HCT116 (cell line): Measurements from ENCODE around the gene CXCR4. TPM values are rescaled to one million over a fixed set of nuclear protein-coding genes. Genes with fewer than 3 reads are reported as not detected.

Experiments
- ATAC-seq: fragments of 200-7000 bp; cut with Tn5 transposase; 2 replicates; pipeline ENCODE4 v1.9.1; 2020; ENCODE audit warnings: mild to moderate bottlenecking, moderate library complexity
- BruUV-seq: library from RNA; stranded (reverse); fragments of 400-500 nt; replicated peaks from 2 replicates; lab custom pipeline; 2021; lab: Mats Ljungman, UMichigan
- CTCF ChIA-PET: fragments of 300-600 bp; sonication (Branson Sonifier 250); formaldehyde crosslinking; loops from one replicate; lab custom pipeline; 2021; ENCODE audit warnings: antibody characterized with exemption; lab: Charles Lee
- POLR2A ChIA-PET: fragments of 300-600, 350-600 bp; sonication (Branson Sonifier 250); formaldehyde crosslinking; loops from one replicate; lab custom pipeline; 2021; ENCODE audit warnings: antibody characterized with exemption; lab: Charles Lee
- RAD21 ChIA-PET, 2 experiments: fragments of 300-600 bp; sonication (Branson Sonifier 250); formaldehyde crosslinking; loops; one replicate each; lab custom pipeline; 2023; ENCODE audit warnings: low total read pairs in 2 of 2; ENCODE audit not compliant: uncharacterized antibody in 2 of 2, unreplicated experiment in 2 of 2, low non-redundant PET in 1 of 2; lab: Charles Lee
- DNase-seq: peaks from one replicate; pipeline ENCODE4 v3.0.0-alpha.2; 2010; ENCODE audit warnings: low read depth, low spot score
- H2AFZ ChIP-seq: fragments of 200-600 bp; shearing (Covaris generic), sonication (generic); 2 replicates; pipeline ENCODE4 v1.6.1; 2017; ENCODE audit warnings: low read depth, mixed run types, mixed read lengths, antibody characterized with exemption, low read length; ENCODE audit not compliant: poor library complexity, severe bottlenecking
- H3K27ac ChIP-seq: 2 replicates; pipeline ENCODE4 v1.5.1; 2012; ENCODE audit warnings: low read depth, low read length
- H3K27me3 ChIP-seq: fragments of 200-600 bp; sonication (generic); 2 replicates; pipeline ENCODE4 v1.6.1; 2016; ENCODE audit warnings: mixed run types, low read length, mixed read lengths; ENCODE audit not compliant: insufficient read depth
- H3K36me3 ChIP-seq, 2 experiments: fragments of 200-500 bp in 1 of 2; fragments of 200-600 bp in 1 of 2; sonication (Bioruptor generic) in 1 of 2; sonication (generic) in 1 of 2; 2 replicates each; pipeline versions ENCODE4 v1.5.1 to v1.6.1; 2014 to 2016; ENCODE audit warnings: low read length in 2 of 2, inconsistent platforms in 1 of 2, mixed read lengths in 1 of 2, mixed run types in 1 of 2; ENCODE audit not compliant: insufficient read depth in 2 of 2, control insufficient read depth in 1 of 2
- H3K4me1 ChIP-seq, 2 experiments: fragments of 200-600 bp in 1 of 2; sonication (generic) in 1 of 2; 2 replicates each; pipeline versions ENCODE4 v1.5.1 to v1.6.1; 2012 to 2017; ENCODE audit warnings: low read length in 2 of 2, inconsistent platforms in 1 of 2, mild to moderate bottlenecking in 1 of 2, mixed read lengths in 1 of 2, mixed run types in 1 of 2, moderate library complexity in 1 of 2; ENCODE audit not compliant: insufficient read depth in 2 of 2, control insufficient read depth in 1 of 2
- H3K4me2 ChIP-seq: fragments of 200-600 bp; sonication (generic); 2 replicates; pipeline ENCODE4 v1.6.1; 2017; ENCODE audit warnings: mixed run types, low read length, mixed read lengths
- H3K4me3 ChIP-seq, 2 experiments: fragments of 200-600 bp in 1 of 2; sonication (generic) in 1 of 2; replicated peaks in 1 of 2; 2 replicates each; pipeline ENCODE4 v1.5.1; 2011 to 2016; ENCODE audit warnings: low read length in 2 of 2, control low read depth in 1 of 2, low read depth in 1 of 2, mild to moderate bottlenecking in 1 of 2, mixed read lengths in 1 of 2, mixed run types in 1 of 2
- H3K79me2 ChIP-seq: fragments of 200-600 bp; sonication (generic); 2 replicates; pipeline ENCODE4 v1.6.1; 2017; ENCODE audit warnings: mild to moderate bottlenecking, mixed run types, low read length, moderate library complexity, mixed read lengths; ENCODE audit not compliant: insufficient read depth
- H3K9ac ChIP-seq: fragments of 200-600 bp; sonication (generic); 2 replicates; pipeline ENCODE4 v1.6.1; 2016; ENCODE audit warnings: low read length, mixed read lengths
- H3K9me2 ChIP-seq: fragments of 200-600 bp; sonication (generic), shearing (Covaris generic); 2 replicates; pipeline ENCODE4 v1.6.1; 2017; ENCODE audit warnings: mixed run types, mild to moderate bottlenecking, moderate library complexity; ENCODE audit not compliant: insufficient read depth
- H3K9me3 ChIP-seq, 2 experiments: fragments of 200-500 bp in 1 of 2; fragments of 200-600 bp in 1 of 2; sonication (Bioruptor generic) in 1 of 2; sonication (generic) in 1 of 2; 2 replicates each; pipeline ENCODE4 v1.6.1; 2014 to 2017; ENCODE audit warnings: low read length in 2 of 2, mixed read lengths in 2 of 2, inconsistent platforms in 1 of 2, low read depth in 1 of 2, mild to moderate bottlenecking in 1 of 2, mixed run types in 1 of 2, moderate library complexity in 1 of 2; ENCODE audit not compliant: control insufficient read depth in 1 of 2, insufficient read depth in 1 of 2
- H4K20me1 ChIP-seq: fragments of 200-600 bp; sonication (generic), shearing (Covaris generic); 2 replicates; pipeline ENCODE4 v1.6.1; 2017; ENCODE audit warnings: mixed run types, mild to moderate bottlenecking, moderate library complexity; ENCODE audit not compliant: insufficient read depth
- CEBPB ChIP-seq: IDR thresholded peaks from 2 replicates; pipeline ENCODE4 v1.6.1; 2012; ENCODE audit warnings: low read depth
- EGR1 ChIP-seq: IDR thresholded peaks from 2 replicates; pipeline ENCODE4 v1.6.1; 2012; ENCODE audit warnings: low read depth
- ELF1 ChIP-seq: IDR thresholded peaks from 2 replicates; pipeline ENCODE4 v1.6.1; 2012; ENCODE audit warnings: low read depth, borderline replicate concordance
- EZH2 ChIP-seq: fragments of 200-600 bp; sonication (generic); IDR thresholded peaks from 2 replicates; pipeline ENCODE4 v1.6.1; 2017; ENCODE audit warnings: antibody characterized with exemption, mixed run types
- RAD21 ChIP-seq: IDR thresholded peaks from 2 replicates; pipeline ENCODE4 v1.6.1; 2012; ENCODE audit warnings: low read depth, mild to moderate bottlenecking
- SIN3A ChIP-seq: IDR thresholded peaks from 2 replicates; pipeline ENCODE4 v1.6.1; 2012; ENCODE audit warnings: low read depth
- YY1 ChIP-seq: IDR thresholded peaks from 2 replicates; pipeline ENCODE4 v1.6.1; 2011; ENCODE audit warnings: low read length, low read depth, moderate library complexity, mild to moderate bottlenecking; ENCODE audit not compliant: insufficient replicate concordance; ENCODE audit errors: extremely low read depth
- ZNF274 ChIP-seq: fragments of 200-500 bp; sonication (Bioruptor generic); IDR thresholded peaks from 2 replicates; pipeline ENCODE4 v1.6.1; 2014; ENCODE audit warnings: mild to moderate bottlenecking, low read depth, low read length, inconsistent platforms
- intact Hi-C: fragments of 100-400 bp; cut with micrococcal nuclease; formaldehyde crosslinking; loops from 2 replicates; pipeline ENCODE4 v1.10.0; 2022
- total RNA-seq: library from RNA; stranded (reverse); gene quantifications from one replicate; pipeline ENCODE4 v1.2.1, GENCODE V29; 2021; ENCODE audit not compliant: unreplicated experiment
- TF ChIP-seq, protein P1 (sequence below), 3 experiments: fragments of 200-600 bp in 1 of 3; sonication (generic) in 1 of 3; IDR thresholded peaks in 2 of 3; conservative IDR thresholded peaks in 1 of 3; 2 replicates each; pipeline ENCODE4 v1.5.1; 2012 to 2017; ENCODE audit warnings: low read depth in 2 of 3, low read length in 2 of 3, antibody characterized with exemption in 1 of 3, borderline replicate concordance in 1 of 3, control low read depth in 1 of 3, mild to moderate bottlenecking in 1 of 3, mixed read lengths in 1 of 3, mixed run types in 1 of 3, moderate library complexity in 1 of 3; ENCODE audit not compliant: insufficient read depth in 1 of 3
- TF ChIP-seq, protein P2 (sequence below): IDR thresholded peaks from 2 replicates; pipeline ENCODE4 v1.6.1; 2011; ENCODE audit warnings: mild to moderate bottlenecking, low read length, moderate library complexity; ENCODE audit not compliant: insufficient replicate concordance; ENCODE audit errors: extremely low read depth

The CXCR4 gene
- total RNA-seq, 1 experiment from 2014 or later, result 1.3 TPM

- no peaks in the 10 kb centered on the region for H3K9me2 ChIP-seq
- ATAC-seq, result no peak
- H3K4me3 ChIP-seq, result no peak overlapping the region
- no peak overlapping the region for H2AFZ ChIP-seq
- no peaks in the 10 kb centered on the region for H3K27me3 ChIP-seq
- H4K20me1 ChIP-seq, result no peaks in the 10 kb centered on the region
- CTCF ChIA-PET, result no interaction called here
- H3K4me2 ChIP-seq, result no peak overlapping the region
- POLR2A ChIA-PET, result no interaction called here
- H3K27ac ChIP-seq, result no peak overlapping the region
- H3K79me2 ChIP-seq, result no peaks in the 10 kb centered on the region
- no peaks in the 10 kb centered on the region for H3K9me3 ChIP-seq
- H3K36me3 ChIP-seq, result no peaks in the 10 kb centered on the region
- H3K9ac ChIP-seq, result no peak overlapping the region
- no peak for DNase-seq
- no TSS peak for BruUV-seq
- intact Hi-C loops, result no loop called here
- H3K4me1 ChIP-seq, result no peaks in the 10 kb centered on the region
- RAD21 ChIA-PET, result no interaction called here
- TF ChIP-seq SIN3A, result no peak
Observed at GRCh38 chr2:136080114-136080513, 37.8 kb downstream of the CXCR4 start.

- DNase-seq (no peak), ATAC-seq (no peak)
- H3K4me2 ChIP-seq, result no peak overlapping the region
- intact Hi-C loops, result no loop called here
- BruUV-seq, result no TSS peak
- CTCF ChIA-PET, result no interaction called here
- H3K36me3 ChIP-seq, result no peaks in the 10 kb centered on the region
- H3K4me1 ChIP-seq, result no peaks in the 10 kb centered on the region
- no peaks in the 10 kb centered on the region for H4K20me1 ChIP-seq
- POLR2A ChIA-PET, result no interaction called here
- TF ChIP-seq ELF1 (no peak), CEBPB (no peak), ZNF274 (no peak), EGR1 (no peak), SIN3A (no peak), RAD21 (no peak), EZH2 (no peak), YY1 (no peak)
- TF ChIP-seq, protein P1, sequence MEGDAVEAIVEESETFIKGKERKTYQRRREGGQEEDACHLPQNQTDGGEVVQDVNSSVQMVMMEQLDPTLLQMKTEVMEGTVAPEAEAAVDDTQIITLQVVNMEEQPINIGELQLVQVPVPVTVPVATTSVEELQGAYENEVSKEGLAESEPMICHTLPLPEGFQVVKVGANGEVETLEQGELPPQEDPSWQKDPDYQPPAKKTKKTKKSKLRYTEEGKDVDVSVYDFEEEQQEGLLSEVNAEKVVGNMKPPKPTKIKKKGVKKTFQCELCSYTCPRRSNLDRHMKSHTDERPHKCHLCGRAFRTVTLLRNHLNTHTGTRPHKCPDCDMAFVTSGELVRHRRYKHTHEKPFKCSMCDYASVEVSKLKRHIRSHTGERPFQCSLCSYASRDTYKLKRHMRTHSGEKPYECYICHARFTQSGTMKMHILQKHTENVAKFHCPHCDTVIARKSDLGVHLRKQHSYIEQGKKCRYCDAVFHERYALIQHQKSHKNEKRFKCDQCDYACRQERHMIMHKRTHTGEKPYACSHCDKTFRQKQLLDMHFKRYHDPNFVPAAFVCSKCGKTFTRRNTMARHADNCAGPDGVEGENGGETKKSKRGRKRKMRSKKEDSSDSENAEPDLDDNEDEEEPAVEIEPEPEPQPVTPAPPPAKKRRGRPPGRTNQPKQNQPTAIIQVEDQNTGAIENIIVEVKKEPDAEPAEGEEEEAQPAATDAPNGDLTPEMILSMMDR (IDR thresholded peaks at IDR 0.05 in 2 of 3, conservative IDR thresholded peaks at IDR 0.05 in 1 of 3; ENCODE audit: borderline replicate concordance in 1 of 3, insufficient read depth in 1 of 3, low read depth in 2 of 3, low read length in 2 of 3), result no peak
- TF ChIP-seq, protein P2, sequence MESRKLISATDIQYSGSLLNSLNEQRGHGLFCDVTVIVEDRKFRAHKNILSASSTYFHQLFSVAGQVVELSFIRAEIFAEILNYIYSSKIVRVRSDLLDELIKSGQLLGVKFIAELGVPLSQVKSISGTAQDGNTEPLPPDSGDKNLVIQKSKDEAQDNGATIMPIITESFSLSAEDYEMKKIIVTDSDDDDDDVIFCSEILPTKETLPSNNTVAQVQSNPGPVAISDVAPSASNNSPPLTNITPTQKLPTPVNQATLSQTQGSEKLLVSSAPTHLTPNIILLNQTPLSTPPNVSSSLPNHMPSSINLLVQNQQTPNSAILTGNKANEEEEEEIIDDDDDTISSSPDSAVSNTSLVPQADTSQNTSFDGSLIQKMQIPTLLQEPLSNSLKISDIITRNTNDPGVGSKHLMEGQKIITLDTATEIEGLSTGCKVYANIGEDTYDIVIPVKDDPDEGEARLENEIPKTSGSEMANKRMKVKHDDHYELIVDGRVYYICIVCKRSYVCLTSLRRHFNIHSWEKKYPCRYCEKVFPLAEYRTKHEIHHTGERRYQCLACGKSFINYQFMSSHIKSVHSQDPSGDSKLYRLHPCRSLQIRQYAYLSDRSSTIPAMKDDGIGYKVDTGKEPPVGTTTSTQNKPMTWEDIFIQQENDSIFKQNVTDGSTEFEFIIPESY, result no peak
- no peak overlapping the region for H3K9ac ChIP-seq
- H3K27ac ChIP-seq, result no peak overlapping the region
- no peak overlapping the region for H3K4me3 ChIP-seq
- H3K79me2 ChIP-seq, result no peaks in the 10 kb centered on the region
- H2AFZ ChIP-seq, result no peak overlapping the region
- H3K27me3 ChIP-seq, result no peaks in the 10 kb centered on the region
- H3K9me3 ChIP-seq, result no peaks in the 10 kb centered on the region; a peak in 1 of 4 replicates
- no peaks in the 10 kb centered on the region for H3K9me2 ChIP-seq
- RAD21 ChIA-PET, result no interaction called here
Observed at GRCh38 chr2:136077107-136077506, 40.8 kb downstream of the CXCR4 start.
